GM12878 (cell line): ENCODE results near the gene RBBP9. TPM values are rescaled to one million over a fixed set of nuclear protein-coding genes. Genes with fewer than 3 reads are reported as not detected.

Experiments used
- ATAC-seq: fragments of 200-7000 bp; cut with Tn5 transposase; 3 replicates; pipeline ENCODE4 v1.9.1; 2020; ENCODE audit warnings: mild to moderate bottlenecking, moderate library complexity
- BruUV-seq: library from RNA; stranded (reverse); fragments of 400-500 nt; replicated peaks from 2 replicates; lab custom pipeline; 2021; lab: Mats Ljungman, UMichigan
- CTCF ChIA-PET: fragments of 300-600 bp; sonication (Branson Sonifier 250); formaldehyde crosslinking; extraction: SDS; loops from one replicate; lab custom pipeline; 2021; ENCODE audit warnings: inconsistent platforms; lab: Yijun Ruan, JAX
- POLR2A ChIA-PET: fragments of 350-600 bp; formaldehyde crosslinking; extraction: SDS; loops from one replicate; lab custom pipeline; 2021; ENCODE audit warnings: inconsistent platforms; lab: Charles Lee
- RAD21 ChIA-PET: fragments of 300-600 bp; sonication (Branson Sonifier 250); formaldehyde crosslinking; loops from one replicate; lab custom pipeline; 2023; ENCODE audit warnings: antibody characterized with exemption; ENCODE audit not compliant: unreplicated experiment; lab: Charles Lee
- SMC1A ChIA-PET: fragments of 300-600 bp; sonication (Branson Sonifier 250); formaldehyde crosslinking; loops from one replicate; lab custom pipeline; 2023; ENCODE audit not compliant: unreplicated experiment, uncharacterized antibody; lab: Charles Lee
- DNase-seq: peaks from one replicate; pipeline ENCODE4 v3.0.0-alpha.2; 2011; ENCODE audit warnings: low read depth, low spot score
- FAIRE-seq: peaks from 3 replicates; lab custom pipeline; 2011; peaks lifted over from hg19 to GRCh38; lab: Jason Lieb, UNC
- H2AFZ ChIP-seq: 2 replicates; pipeline ENCODE4 v1.6.0; 2011; ENCODE audit warnings: low read depth, low read length, control low read depth; ENCODE audit not compliant: control insufficient read depth
- H3K27ac ChIP-seq: 2 replicates; pipeline ENCODE4 v1.5.1; 2011; ENCODE audit warnings: control low read depth; ENCODE audit not compliant: control insufficient read depth, insufficient read depth
- H3K27me3 ChIP-seq, 2 experiments: replicated peaks in 1 of 2; 2 replicates each; pipeline versions ENCODE4 v1.6.0 to v1.6.1; 2011; ENCODE audit warnings: low read length in 1 of 2; ENCODE audit not compliant: control insufficient read depth in 2 of 2, insufficient read depth in 2 of 2
- H3K36me3 ChIP-seq, 2 experiments: 2 replicates each; pipeline ENCODE4 v1.5.1; 2011; ENCODE audit warnings: low read length in 1 of 2; ENCODE audit not compliant: control insufficient read depth in 2 of 2, insufficient read depth in 2 of 2
- H3K4me1 ChIP-seq: 2 replicates; pipeline ENCODE4 v1.6.1; 2011; ENCODE audit warnings: mild to moderate bottlenecking, low read length, moderate library complexity, mixed read lengths; ENCODE audit not compliant: control insufficient read depth, insufficient read depth
- H3K4me2 ChIP-seq: 2 replicates; pipeline ENCODE4 v1.6.0; 2011; ENCODE audit warnings: control low read depth; ENCODE audit not compliant: control insufficient read depth, insufficient read depth
- H3K4me3 ChIP-seq: fragments of 200-600 bp; sonication (generic); 2 replicates; pipeline ENCODE4 v1.5.1; 2016
- H3K79me2 ChIP-seq: 2 replicates; pipeline ENCODE4 v1.6.0; 2011; ENCODE audit warnings: low read length; ENCODE audit not compliant: control insufficient read depth, insufficient read depth
- H3K9ac ChIP-seq: 2 replicates; pipeline ENCODE4 v1.8.0; 2011; ENCODE audit warnings: low read length, control low read depth, mixed read lengths; ENCODE audit not compliant: control insufficient read depth, insufficient read depth
- H3K9me3 ChIP-seq: replicated peaks from 3 replicates; pipeline ENCODE4 v1.5.1; 2011; ENCODE audit warnings: mild to moderate bottlenecking, low read length; ENCODE audit not compliant: control insufficient read depth, insufficient read depth
- H4K20me1 ChIP-seq: 2 replicates; pipeline ENCODE4 v1.6.0; 2011; ENCODE audit not compliant: control insufficient read depth, insufficient read depth
- CBFB ChIP-seq: IDR thresholded peaks from 2 replicates; pipeline ENCODE4 v1.6.1; 2016; ENCODE audit warnings: antibody characterized with exemption, low read depth
- CHD2 ChIP-seq: IDR thresholded peaks from 2 replicates; pipeline ENCODE4 v1.6.1; 2011; ENCODE audit warnings: low read depth, low read length, improper control_type of control experiment, borderline replicate concordance
- SUPT20H ChIP-seq: IDR thresholded peaks from 2 replicates; pipeline ENCODE4 v1.6.1; 2011; ENCODE audit warnings: low read depth, mild to moderate bottlenecking, low read length, moderate library complexity, borderline replicate concordance; ENCODE audit not compliant: control insufficient read depth
- WRNIP1 ChIP-seq: IDR thresholded peaks from 2 replicates; pipeline ENCODE4 v1.6.1; 2011; ENCODE audit warnings: low read depth, low read length, improper control_type of control experiment, borderline replicate concordance
- ZBTB11 ChIP-seq: fragments of 450-650 bp; formaldehyde crosslinking; IDR thresholded peaks from 2 replicates; pipeline ENCODE4 v1.5.0; 2022; ENCODE audit warnings: mild to moderate bottlenecking, missing genetic modification characterization
- ZNF24 ChIP-seq: fragments of 450-650 bp; IDR thresholded peaks from 2 replicates; pipeline ENCODE4 v1.6.1; 2017; ENCODE audit warnings: antibody characterized with exemption, mild to moderate bottlenecking
- ZNF592 ChIP-seq: fragments of 450-650 bp; IDR thresholded peaks from 2 replicates; pipeline ENCODE4 v1.6.1; 2017; ENCODE audit warnings: mild to moderate bottlenecking, moderate library complexity
- WGBS: methylation state at CpG from one replicate; pipeline ENCODE4 v1.1.6; 2016; ENCODE audit warnings: low lambda C conversion rate; ENCODE audit not compliant: insufficient replicate concordance, insufficient coverage; ENCODE audit errors: missing lambda C conversion rate; 5-methylcytosine and 5-hydroxymethylcytosine counted together
- in situ Hi-C: fragments of 300-500 bp; cut with MboI; formaldehyde crosslinking; loops from 9 replicates; pipeline ENCODE4 v1.14.3; 2018; ENCODE audit warnings: mixed read lengths
- intact Hi-C: fragments of 100-400 bp; cut with micrococcal nuclease; formaldehyde crosslinking; loops from one replicate; pipeline ENCODE4 v1.14.2; 2022; ENCODE audit not compliant: unreplicated experiment
- polyA plus RNA-seq, 11 experiments: library from polyadenylated mRNA; depleted of rRNA in 4 of 11; unstranded in 6 of 11; stranded (reverse) in 5 of 11; fragments of >200 nt; fragmentation: Nextera tagmentation in 4 of 11; fragmentation: Illumina TruSeq in 1 of 11; extraction: Ambion mirVana in 4 of 11; extraction: Trizol in 1 of 11; gene quantifications; 1 replicate in 1 of 11; 2 replicates in 10 of 11; pipeline versions ENCODE4 v1.2.1 to v1.2.3, GENCODE V29; 2011 to 2016; ENCODE audit warnings: inconsistent platforms in 2 of 11, missing spikeins in 2 of 11, low read depth in 1 of 11
- total RNA-seq, 4 experiments: library from RNA; depleted of rRNA in 3 of 4; stranded (reverse); fragments of >200 nt in 3 of 4; fragmentation: Illumina TruSeq in 1 of 4; extraction: Trizol in 1 of 4; gene quantifications; 2 replicates each; pipeline versions ENCODE4 v1.2.1 to v1.2.3, GENCODE V29; 2013 to 2021
- TF ChIP-seq, protein P1 (sequence below): IDR thresholded peaks from 2 replicates; pipeline ENCODE4 v1.6.1; 2011; ENCODE audit warnings: low read depth, low read length, improper control_type of control experiment, borderline replicate concordance
- TF ChIP-seq, protein P2 (sequence below): IDR thresholded peaks from 2 replicates; pipeline ENCODE4 v1.6.1; 2012; ENCODE audit warnings: mild to moderate bottlenecking, low read depth, low read length
- TF ChIP-seq, protein P3 (sequence below): IDR thresholded peaks from 2 replicates; pipeline ENCODE4 v1.6.1; 2012; ENCODE audit warnings: low read depth, low read length, improper control_type of control experiment

The RBBP9 gene
- total and polyA plus RNA-seq, 10 of the 15 experiments (the other 5 are each of a cell fraction or from before 2014, with no cell fraction given) = 7.1 to 34.1 (median 16.0) TPM

- Histone ChIP-seq H3K27me3 (no peaks in the 10 kb centered on the region), H3K9me3 (no peaks in the 10 kb centered on the region), H4K20me1 (no peaks in the 10 kb centered on the region), H3K27ac (no peak overlapping the region), H3K36me3 (peaks cover 0 to 9% of the 10 kb centered on the region in 2 experiments; a peak in 2 of 4 replicates), H3K4me3 (no peak overlapping the region), H3K9ac (no peak overlapping the region), H2AFZ (no peak overlapping the region), H3K79me2 (no peaks in the 10 kb centered on the region), H3K4me1 (no peaks in the 10 kb centered on the region), H3K4me2 (no peak overlapping the region)
- no TSS peak for BruUV-seq
- ChIA-PET POLR2A (no interaction called here), SMC1A (interaction anchor here (0.6 kb wide), 1 partner anchor 8 kb away, joined by 3 read pairs; no protein-coding TSS in a partner anchor), CTCF (no interaction called here), RAD21 (no interaction called here)
- 94% methylated on average over 4 of the region's 4 CpGs for WGBS
- intact Hi-C loops (no loop called here), in situ Hi-C loops (no loop called here)
- FAIRE-seq = no peak
- DNase-seq = no peak
- ATAC-seq = no peak
- TF ChIP-seq ZNF24 (no peak), SUPT20H (no peak), ZNF592 (no peak), CHD2 (no peak), CBFB (no peak), ZBTB11 (CRISPR knock-in tag) (no peak), WRNIP1 (no peak)
- TF ChIP-seq, protein P1, sequence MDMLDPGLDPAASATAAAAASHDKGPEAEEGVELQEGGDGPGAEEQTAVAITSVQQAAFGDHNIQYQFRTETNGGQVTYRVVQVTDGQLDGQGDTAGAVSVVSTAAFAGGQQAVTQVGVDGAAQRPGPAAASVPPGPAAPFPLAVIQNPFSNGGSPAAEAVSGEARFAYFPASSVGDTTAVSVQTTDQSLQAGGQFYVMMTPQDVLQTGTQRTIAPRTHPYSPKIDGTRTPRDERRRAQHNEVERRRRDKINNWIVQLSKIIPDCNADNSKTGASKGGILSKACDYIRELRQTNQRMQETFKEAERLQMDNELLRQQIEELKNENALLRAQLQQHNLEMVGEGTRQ = no peak
- TF ChIP-seq, protein P2, sequence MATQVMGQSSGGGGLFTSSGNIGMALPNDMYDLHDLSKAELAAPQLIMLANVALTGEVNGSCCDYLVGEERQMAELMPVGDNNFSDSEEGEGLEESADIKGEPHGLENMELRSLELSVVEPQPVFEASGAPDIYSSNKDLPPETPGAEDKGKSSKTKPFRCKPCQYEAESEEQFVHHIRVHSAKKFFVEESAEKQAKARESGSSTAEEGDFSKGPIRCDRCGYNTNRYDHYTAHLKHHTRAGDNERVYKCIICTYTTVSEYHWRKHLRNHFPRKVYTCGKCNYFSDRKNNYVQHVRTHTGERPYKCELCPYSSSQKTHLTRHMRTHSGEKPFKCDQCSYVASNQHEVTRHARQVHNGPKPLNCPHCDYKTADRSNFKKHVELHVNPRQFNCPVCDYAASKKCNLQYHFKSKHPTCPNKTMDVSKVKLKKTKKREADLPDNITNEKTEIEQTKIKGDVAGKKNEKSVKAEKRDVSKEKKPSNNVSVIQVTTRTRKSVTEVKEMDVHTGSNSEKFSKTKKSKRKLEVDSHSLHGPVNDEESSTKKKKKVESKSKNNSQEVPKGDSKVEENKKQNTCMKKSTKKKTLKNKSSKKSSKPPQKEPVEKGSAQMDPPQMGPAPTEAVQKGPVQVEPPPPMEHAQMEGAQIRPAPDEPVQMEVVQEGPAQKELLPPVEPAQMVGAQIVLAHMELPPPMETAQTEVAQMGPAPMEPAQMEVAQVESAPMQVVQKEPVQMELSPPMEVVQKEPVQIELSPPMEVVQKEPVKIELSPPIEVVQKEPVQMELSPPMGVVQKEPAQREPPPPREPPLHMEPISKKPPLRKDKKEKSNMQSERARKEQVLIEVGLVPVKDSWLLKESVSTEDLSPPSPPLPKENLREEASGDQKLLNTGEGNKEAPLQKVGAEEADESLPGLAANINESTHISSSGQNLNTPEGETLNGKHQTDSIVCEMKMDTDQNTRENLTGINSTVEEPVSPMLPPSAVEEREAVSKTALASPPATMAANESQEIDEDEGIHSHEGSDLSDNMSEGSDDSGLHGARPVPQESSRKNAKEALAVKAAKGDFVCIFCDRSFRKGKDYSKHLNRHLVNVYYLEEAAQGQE = no peak
- TF ChIP-seq, protein P3, sequence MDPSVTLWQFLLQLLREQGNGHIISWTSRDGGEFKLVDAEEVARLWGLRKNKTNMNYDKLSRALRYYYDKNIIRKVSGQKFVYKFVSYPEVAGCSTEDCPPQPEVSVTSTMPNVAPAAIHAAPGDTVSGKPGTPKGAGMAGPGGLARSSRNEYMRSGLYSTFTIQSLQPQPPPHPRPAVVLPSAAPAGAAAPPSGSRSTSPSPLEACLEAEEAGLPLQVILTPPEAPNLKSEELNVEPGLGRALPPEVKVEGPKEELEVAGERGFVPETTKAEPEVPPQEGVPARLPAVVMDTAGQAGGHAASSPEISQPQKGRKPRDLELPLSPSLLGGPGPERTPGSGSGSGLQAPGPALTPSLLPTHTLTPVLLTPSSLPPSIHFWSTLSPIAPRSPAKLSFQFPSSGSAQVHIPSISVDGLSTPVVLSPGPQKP = no peak
These were observed 15.4 kb downstream of the RBBP9 start for GRCh38 chr20:18481596-18481995.
